Activated CD8-positive, alpha-beta memory T cell treated with anti-CD3 and anti-CD28 coated beads for 1 hour (primary cell): ENCODE results near the gene SCYGR7.
"Not testable (repeated sequence)": the region's sequence is repeated elsewhere in the genome, so short reads cannot be mapped to it uniquely, and the experiment has no call there.

Source experiments
- DNase-seq, 2 donors: peaks; one replicate each; pipeline ENCODE4 v3.0.0-alpha.2; 2020; ENCODE audit warnings: low read depth in 1 of 2; ENCODE audit errors: extremely low read depth in 1 of 2

The SCYGR7 gene

GRCh38 chr2:227756261-227756660 lies 28.1 kb downstream of the SCYGR7 start:
- DNase-seq: not testable (repeated sequence)

GRCh38 chr2:227759411-227760118 lies 31.4 kb downstream of the SCYGR7 start:
- DNase-seq: no peak

GRCh38 chr2:227761740-227762476 lies 33.8 kb downstream of the SCYGR7 start:
- no peak for DNase-seq

GRCh38 chr2:227765788-227766372 lies 37.7 kb downstream of the SCYGR7 start:
- no peak for DNase-seq

- peak; percentile 8 to 24 for DNase-seq
Measured at GRCh38 chr2:227766373-227766883, 38.3 kb downstream of the SCYGR7 start.

- no peak for DNase-seq
Measured at GRCh38 chr2:227767830-227768229, 39.7 kb downstream of the SCYGR7 start.

- DNase-seq: no peak
Measured at GRCh38 chr2:227772197-227772661, 44.1 kb downstream of the SCYGR7 start.

GRCh38 chr2:227772932-227773331 lies 44.8 kb downstream of the SCYGR7 start:
- DNase-seq: no peak

GRCh38 chr2:227774011-227774624 lies 46.0 kb downstream of the SCYGR7 start:
- DNase-seq: no peak

- DNase-seq: no peak
Measured at GRCh38 chr2:227774895-227775842, 47.0 kb downstream of the SCYGR7 start.
